ENCODE measurements around the gene GPRC5A.

GPRC5A gene

GRCh38 chr12:12939888-12940287 is 48.5 kb downstream of the GPRC5A start:
- no peak for DNase-seq (ENCODE audit: low read depth, low spot score)

DNA sequence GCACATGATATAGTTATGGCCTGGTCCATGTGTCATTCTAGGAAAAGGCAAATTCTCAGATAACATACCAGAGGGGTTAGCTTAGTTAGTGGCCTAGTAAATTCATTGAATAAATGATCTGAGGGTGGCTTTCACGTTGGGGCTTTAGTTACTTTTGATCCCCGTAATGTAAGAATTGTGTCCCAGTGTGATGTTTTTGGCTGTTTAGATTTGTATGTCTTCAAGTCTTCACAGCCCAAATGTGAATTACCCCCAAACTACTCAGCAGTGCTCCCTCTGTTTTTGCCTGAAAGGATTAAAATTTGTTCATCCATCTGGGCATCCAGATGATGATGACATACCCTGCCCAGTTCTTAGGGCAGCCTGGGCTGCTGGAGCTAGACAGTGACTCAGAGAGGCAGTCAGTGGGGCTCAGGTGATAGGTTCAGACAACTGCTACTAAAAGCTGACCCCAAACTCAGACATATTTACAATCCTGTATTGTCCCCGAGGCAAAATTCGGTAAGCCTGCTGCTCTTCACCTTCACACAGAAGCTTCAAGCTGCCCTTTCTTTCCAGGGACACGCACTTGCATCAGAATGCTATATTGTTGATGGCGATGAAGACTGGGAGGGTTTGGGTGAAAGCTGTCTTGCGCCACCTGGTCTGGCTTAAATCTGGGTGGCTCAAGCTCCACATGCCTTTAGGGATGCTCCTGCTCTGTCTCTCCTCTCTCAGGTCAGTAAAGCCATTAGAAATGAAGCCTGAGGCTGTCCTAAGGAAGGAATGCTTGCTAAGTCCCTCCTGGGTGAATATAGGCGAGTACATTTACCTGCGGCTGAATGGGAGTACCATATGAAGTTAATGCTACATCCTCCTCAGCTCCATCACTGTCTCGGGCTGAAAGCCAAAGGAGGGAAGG is 50.3 kb downstream of the GPRC5A start:
- no peak for DNase-seq (ENCODE audit: low read depth, low spot score)

GRCh38 chr12:12943586-12944260 is 52.4 kb downstream of the GPRC5A start:
- no peak for DNase-seq (ENCODE audit: low read depth, low spot score)

GRCh38 chr12:12945591-12945990 is 54.2 kb downstream of the GPRC5A start:
- DNase-seq (ENCODE audit: low read depth, low spot score) = no peak

- DNase-seq (ENCODE audit: low read depth, low spot score) = no peak
Measured at GRCh38 chr12:12946686-12947355, 55.5 kb downstream of the GPRC5A start.

GRCh38 chr12:12947902-12948301 is 56.5 kb downstream of the GPRC5A start:
- no peak for DNase-seq (ENCODE audit: low read depth, low spot score)

DNA sequence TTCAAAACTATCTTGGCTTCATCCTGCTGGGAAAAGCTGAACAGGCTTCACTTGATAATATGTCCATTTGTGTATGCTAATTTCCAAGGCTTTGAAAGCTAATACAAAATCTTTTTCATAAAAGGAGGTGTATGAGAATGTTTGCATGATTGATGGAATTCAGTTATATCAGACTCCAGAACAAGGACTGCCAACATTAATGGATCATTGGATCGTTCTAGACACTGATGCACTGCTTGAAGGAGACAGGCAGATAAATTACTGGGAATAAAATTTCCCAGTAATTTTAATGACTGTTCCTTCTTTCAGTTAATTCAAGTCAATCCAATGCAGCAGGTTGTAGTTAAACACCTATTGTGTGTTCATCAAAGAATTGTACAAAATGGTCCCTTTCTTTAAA is 60.1 kb downstream of the GPRC5A start:
- no peak for DNase-seq (ENCODE audit: low read depth, low spot score)

GRCh38 chr12:12952036-12952435 is 60.7 kb downstream of the GPRC5A start, which contains the start of gene GPRC5D:
TSS of gene GPRC5D (minus strand) at chr12:12952170. CDS start at chr12:12950384, 1,786 bp downstream.
- DNase-seq (ENCODE audit: low read depth, low spot score) = no peak

- no peak for DNase-seq (ENCODE audit: low read depth, low spot score)
Measured at GRCh38 chr12:12954356-12954755, 63.0 kb downstream of the GPRC5A start.

DNA sequence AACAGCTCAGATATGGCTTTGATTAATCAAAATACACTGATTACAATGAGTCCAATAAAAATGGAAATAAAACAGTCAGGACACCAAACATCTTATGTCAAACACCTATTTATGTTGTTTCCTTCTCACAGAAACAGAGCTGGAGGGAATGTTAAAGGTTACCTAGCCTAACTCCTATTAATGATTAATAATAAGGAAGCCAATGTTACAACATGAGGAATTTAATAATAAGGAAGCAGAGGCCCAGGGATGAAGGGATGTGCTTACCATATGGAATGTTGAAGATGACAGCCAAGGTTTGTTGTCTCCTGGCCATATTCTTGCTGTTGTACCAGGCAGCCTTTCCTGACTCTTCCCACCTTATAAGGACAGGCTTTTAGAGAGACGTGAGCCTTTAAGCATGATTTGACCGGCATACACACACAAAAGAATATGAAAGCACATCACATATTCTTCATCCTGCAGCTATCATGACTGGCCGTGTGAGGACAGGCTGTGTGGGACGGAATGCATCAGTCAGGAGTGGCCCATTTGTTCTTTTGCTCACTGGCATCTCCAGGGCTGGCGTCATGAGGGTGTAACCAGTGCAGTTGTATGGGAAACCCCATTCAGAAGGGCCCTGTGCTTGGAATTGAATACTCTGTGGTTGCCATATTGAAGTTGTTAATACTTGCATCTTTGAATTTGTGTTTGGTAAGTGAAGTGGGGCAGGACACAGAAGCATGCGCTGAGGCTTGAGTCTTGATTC is 63.7 kb downstream of the GPRC5A start:
- no peak for DNase-seq (ENCODE audit: low read depth, low spot score)

- DNase-seq (ENCODE audit: low read depth, low spot score) = no peak
Measured at GRCh38 chr12:12958886-12959285, 67.5 kb downstream of the GPRC5A start.

DNA sequence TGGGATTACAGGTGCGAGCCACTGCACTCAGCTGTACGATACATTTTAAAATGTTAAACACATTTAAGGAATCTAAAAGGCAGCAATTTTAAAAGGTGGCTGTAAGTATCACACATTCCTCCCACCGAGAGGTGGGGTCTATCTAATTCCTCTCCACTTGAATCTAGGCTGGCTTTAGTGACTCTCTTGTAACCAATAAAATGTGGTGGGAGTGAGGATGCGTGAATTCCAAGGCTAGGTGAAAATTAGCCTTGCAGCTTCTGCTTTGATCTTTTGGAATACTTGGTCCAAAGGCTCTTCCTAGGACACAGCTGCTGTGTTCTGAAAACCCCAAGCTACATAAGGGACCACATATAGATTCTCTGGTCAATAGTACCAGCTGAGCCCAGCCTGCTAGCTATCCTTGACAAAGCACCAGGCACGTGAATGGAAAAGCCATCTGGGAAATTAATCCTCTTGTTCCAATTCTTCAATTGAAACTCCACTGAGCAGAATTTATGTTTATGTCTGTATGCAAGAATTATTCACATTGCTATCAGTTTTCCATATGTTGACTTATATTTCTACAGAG is 69.4 kb downstream of the GPRC5A start:
- DNase-seq (ENCODE audit: low read depth, low spot score) = no peak

DNA sequence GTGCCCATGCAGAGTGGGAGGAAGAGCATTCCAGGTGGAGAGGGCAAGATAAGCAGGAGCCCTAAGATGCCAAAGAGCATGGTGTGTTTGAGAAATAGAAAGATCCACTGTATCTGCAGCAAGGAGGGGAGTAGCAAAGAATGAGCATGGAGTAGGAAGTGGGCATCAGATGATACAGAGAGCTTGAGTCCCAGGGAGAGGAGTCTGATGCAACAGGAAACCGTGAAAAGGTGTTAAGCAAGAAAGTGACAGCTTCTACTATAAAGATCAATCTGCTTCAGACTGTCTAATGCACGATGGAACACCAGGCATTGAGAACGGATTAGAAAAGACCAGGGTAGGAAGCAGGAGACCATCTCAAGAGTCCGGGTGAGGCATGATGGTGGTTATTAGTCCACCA is 72.9 kb downstream of the GPRC5A start:
- DNase-seq (ENCODE audit: low read depth, low spot score) = no peak

- no peak for DNase-seq (ENCODE audit: low read depth, low spot score)
Measured at GRCh38 chr12:12965836-12966235, 74.5 kb downstream of the GPRC5A start.

Measured in iPS DF 19.7 (cell line).